Superior temporal gyrus (tissue), 1 donor: ENCODE data around the gene SRCIN1.
A peak's percentile ranks its signal among the peaks of the same experiment; 100 is the strongest.
"Not testable (repeated sequence)": the region's sequence is repeated elsewhere in the genome, so short reads cannot be mapped to it uniquely, and the experiment has no call there.

ENCODE experiments used
- DNase-seq: peaks from one replicate; pipeline ENCODE4 v3.0.0-alpha.2; 2016; ENCODE audit errors: extremely low spot score

Gene SRCIN1

GRCh38 chr17:38605841-38606645 lies at the start of gene SRCIN1:
TSS of gene SRCIN1 (minus strand) at chr17:38605952. CDS start at chr17:38605705, 247 bp downstream.
- DNase-seq = peak; percentile 60

GRCh38 chr17:38654411-38655398 lies 49.0 kb upstream of the SRCIN1 start:
- peak; percentile 5 for DNase-seq

- DNase-seq = no peak
Observed at GRCh38 chr17:38653679-38654078, 47.9 kb upstream of the SRCIN1 start.

GRCh38 chr17:38653230-38653629 lies 47.5 kb upstream of the SRCIN1 start:
- no peak for DNase-seq

- not testable (repeated sequence) for DNase-seq
Observed at GRCh38 chr17:38650653-38651173, 45.0 kb upstream of the SRCIN1 start.

GRCh38 chr17:38637951-38638350 lies 32.2 kb upstream of the SRCIN1 start:
- DNase-seq = no peak

GRCh38 chr17:38636054-38636453 lies 30.3 kb upstream of the SRCIN1 start:
- no peak for DNase-seq

- DNase-seq = no peak
Observed at GRCh38 chr17:38632334-38632733, 26.6 kb upstream of the SRCIN1 start.

- DNase-seq = no peak
Observed at GRCh38 chr17:38628441-38628840, 22.7 kb upstream of the SRCIN1 start.

GRCh38 chr17:38627957-38628356 lies 22.2 kb upstream of the SRCIN1 start:
- DNase-seq = no peak

GRCh38 chr17:38626606-38627226 lies 21.0 kb upstream of the SRCIN1 start:
- DNase-seq = not testable (repeated sequence)

- DNase-seq = no peak
Observed at GRCh38 chr17:38625482-38625881, 19.7 kb upstream of the SRCIN1 start.

GRCh38 chr17:38624782-38625355 lies 19.1 kb upstream of the SRCIN1 start:
- DNase-seq = not testable (repeated sequence)

GRCh38 chr17:38621538-38621937 lies 15.8 kb upstream of the SRCIN1 start:
- DNase-seq = no peak

GRCh38 chr17:38620551-38621277 lies 15.0 kb upstream of the SRCIN1 start:
- DNase-seq = no peak

- no peak for DNase-seq
Observed at GRCh38 chr17:38619937-38620550, 14.3 kb upstream of the SRCIN1 start.

GRCh38 chr17:38619451-38619795 lies 13.7 kb upstream of the SRCIN1 start:
- no peak for DNase-seq

- no peak for DNase-seq
Observed at GRCh38 chr17:38617967-38618760, 12.4 kb upstream of the SRCIN1 start.

GRCh38 chr17:38617074-38617860 lies 11.5 kb upstream of the SRCIN1 start:
- DNase-seq = no peak
